Sigmoid colon (tissue), 7 donors: ENCODE results near the gene MYH9. TPM values are rescaled to one million over a fixed set of nuclear protein-coding genes. Genes with fewer than 3 reads are reported as not detected.

Experiments used
- DNase-seq: peaks from one replicate; pipeline ENCODE4 v3.0.0-alpha.2; 2019
- H3K27ac ChIP-seq, 4 donors: fragments of 200-600 bp; sonication (generic); one replicate each; pipeline ENCODE4 v1.5.1; 2016 to 2019; ENCODE audit warnings: mild to moderate bottlenecking in 1 of 4
- H3K27me3 ChIP-seq, 3 donors: fragments of 200-600 bp; sonication (generic); one replicate each; pipeline ENCODE4 v1.5.1; 2019; ENCODE audit warnings: mild to moderate bottlenecking in 1 of 3
- H3K36me3 ChIP-seq, 4 donors: fragments of 200-600 bp; sonication (generic); one replicate each; pipeline ENCODE4 v1.5.1; 2016 to 2019
- H3K4me1 ChIP-seq, 4 donors: fragments of 200-600 bp; sonication (generic); one replicate each; pipeline ENCODE4 v1.5.1; 2017 to 2019
- H3K4me3 ChIP-seq, 4 donors: fragments of 200-600 bp; sonication (generic); one replicate each; pipeline ENCODE4 v1.5.1; 2017 to 2019; ENCODE audit warnings: mild to moderate bottlenecking in 2 of 4, moderate library complexity in 1 of 4
- H3K9me3 ChIP-seq, 4 donors: fragments of 200-600 bp in 3 of 4; sonication (generic) in 3 of 4; one replicate each; pipeline versions ENCODE4 v1.5.1 to v1.6.1; 2013 to 2019
- CTCF ChIP-seq, 4 experiments: fragments of 450-650 bp in 3 of 4; fragments of 200-600 bp in 1 of 4; IDR thresholded peaks; one replicate each; pipeline ENCODE4 v1.5.1; 2016 to 2019; ENCODE audit warnings: antibody characterized with exemption in 4 of 4, mild to moderate bottlenecking in 3 of 4, moderate library complexity in 2 of 4
- EP300 ChIP-seq, 4 donors: sonication (generic); formaldehyde crosslinking; IDR thresholded peaks; one replicate each; pipeline ENCODE4 v1.6.1; 2017; ENCODE audit warnings: antibody characterized with exemption in 4 of 4
- POLR2A ChIP-seq, 2 donors: fragments of 450-650 bp; IDR thresholded peaks; one replicate each; pipeline ENCODE4 v1.6.1; 2016; ENCODE audit warnings: antibody characterized with exemption in 2 of 2, mild to moderate bottlenecking in 2 of 2, moderate library complexity in 2 of 2
- POLR2AphosphoS5 ChIP-seq, 4 donors: sonication (generic); formaldehyde crosslinking; IDR thresholded peaks; one replicate each; pipeline ENCODE4 v1.6.1; 2017; ENCODE audit warnings: antibody characterized with exemption in 4 of 4
- WGBS, 2 donors: extraction: QIAGEN DNeasy Blood & Tissue Kit; methylation state at CpG; one replicate each; pipeline ENCODE4 v1.1.7; 2013; 5-methylcytosine and 5-hydroxymethylcytosine counted together
- intact Hi-C: fragments of 100-400 bp; cut with DNase I; formaldehyde crosslinking; loops from one replicate; pipeline ENCODE4 v1.15.1; 2023
- polyA plus RNA-seq, 3 donors: library from polyadenylated mRNA; stranded (reverse); fragments of 200-250 nt; gene quantifications; one replicate each; pipeline ENCODE4 v1.2.3, GENCODE V29; 2013
- total RNA-seq, 4 donors: library from RNA; depleted of rRNA; stranded (reverse); fragments of >200 nt; gene quantifications; one replicate each; pipeline ENCODE4 v1.1.0, GENCODE V29; 2016
- donor health status: healthy with polysubstance abuse.
- donor health status: Bipolar disorder and iron deficiency.
- donor health status: healthy.

Gene MYH9
- total and polyA plus RNA-seq, 7 donors, result 63.7 to 307 (median 182) TPM

- H3K27me3 ChIP-seq, result no peaks in the 10 kb centered on the region
- peak overlapping the region in 1 of 4 donors; percentile 1 for H3K4me3 ChIP-seq
- H3K36me3 ChIP-seq, result peaks cover 0 to 5% (median 2%) of the 10 kb centered on the region in 4 donors
- H3K9me3 ChIP-seq, result no peaks in the 10 kb centered on the region
- no peak for DNase-seq
- peak overlapping the region; percentile 98 to 100 (median 100) for H3K27ac ChIP-seq
- peaks cover 0 to 100% (median 100%) of the 10 kb centered on the region in 4 donors for H3K4me1 ChIP-seq
- TF ChIP-seq POLR2AphosphoS5 (IDR thresholded peaks at IDR 0.05) (no peak), EP300 (IDR thresholded peaks at IDR 0.05) (no peak), CTCF (IDR thresholded peaks at IDR 0.05) (no peak), POLR2A (IDR thresholded peaks at IDR 0.05) (no peak)
- intact Hi-C loops, result no loop called here
- WGBS, 2 donors, result 65 to 71% methylated on average over 5 of the region's 5 CpGs
Measured at GRCh38 chr22:36378869-36379217, 8.9 kb downstream of the MYH9 start.

- WGBS, 2 donors, result 68 to 73% methylated on average over 14 of the region's 14 CpGs
- Histone ChIP-seq H3K36me3 (peaks cover 0 to 5% (median 2%) of the 10 kb centered on the region in 4 donors), H3K4me1 (peaks cover 0 to 100% (median 100%) of the 10 kb centered on the region in 4 donors), H3K27me3 (no peaks in the 10 kb centered on the region), H3K27ac (peak overlapping the region; percentile 98 to 100 (median 100)), H3K9me3 (no peaks in the 10 kb centered on the region), H3K4me3 (peak overlapping the region in 1 of 4 donors; percentile 1)
- intact Hi-C loops, result no loop called here
- TF ChIP-seq CTCF (IDR thresholded peaks at IDR 0.05), result no peak
- peak in 1 of 4 donors; percentile 13 for TF ChIP-seq EP300 (IDR thresholded peaks at IDR 0.05)
- TF ChIP-seq POLR2A (IDR thresholded peaks at IDR 0.05), result no peak
- peak in 3 of 4 donors; percentile 47 to 81 (median 56) for TF ChIP-seq POLR2AphosphoS5 (IDR thresholded peaks at IDR 0.05)
- no peak for DNase-seq
Measured at GRCh38 chr22:36378080-36378868, 9.5 kb downstream of the MYH9 start.

- no peak for DNase-seq
- TF ChIP-seq POLR2A (IDR thresholded peaks at IDR 0.05), result no peak
- TF ChIP-seq POLR2AphosphoS5 (IDR thresholded peaks at IDR 0.05), result peak in 1 of 4 donors; percentile 22
- no peak for TF ChIP-seq EP300 (IDR thresholded peaks at IDR 0.05)
- Histone ChIP-seq H3K27ac (peak overlapping the region; percentile 98 to 100 (median 100)), H3K27me3 (no peaks in the 10 kb centered on the region), H3K4me3 (peak overlapping the region in 1 of 4 donors; percentile 1), H3K9me3 (no peaks in the 10 kb centered on the region), H3K4me1 (peaks cover 0 to 100% (median 100%) of the 10 kb centered on the region in 4 donors), H3K36me3 (peaks cover 0 to 5% (median 2%) of the 10 kb centered on the region in 4 donors)
- intact Hi-C loops, result no loop called here
- WGBS, 2 donors, result 49 to 74% methylated on average over 14 of the region's 14 CpGs
Measured at GRCh38 chr22:36377022-36377631, 10.6 kb downstream of the MYH9 start.

GRCh38 chr22:36376265-36376664 lies 11.5 kb downstream of the MYH9 start:
- no peaks in the 10 kb centered on the region for H3K27me3 ChIP-seq

More at GRCh38 chr22:36376265-36376664, 11.5 kb downstream of the MYH9 start:
- WGBS, 2 donors, result 79 to 85% methylated on average over 3 of the region's 3 CpGs
- no peak for DNase-seq
- TF ChIP-seq CTCF (IDR thresholded peaks at IDR 0.05) (no peak), POLR2A (IDR thresholded peaks at IDR 0.05) (no peak), EP300 (IDR thresholded peaks at IDR 0.05) (no peak), POLR2AphosphoS5 (IDR thresholded peaks at IDR 0.05) (peak in 2 of 4 donors; percentile 11 to 39)
- Histone ChIP-seq H3K4me1 (peaks cover 0 to 100% (median 100%) of the 10 kb centered on the region in 4 donors), H3K9me3 (no peaks in the 10 kb centered on the region), H3K27ac (peak overlapping the region; percentile 98 to 100 (median 100)), H3K4me3 (no peak overlapping the region), H3K36me3 (peaks cover 0 to 5% (median 2%) of the 10 kb centered on the region in 4 donors)
- intact Hi-C loops, result no loop called here
